Lower leg skin (tissue), 3 donors: Measurements from ENCODE around the gene RSBN1L.

Experiments used
- CTCF ChIP-seq, 3 donors: fragments of 450-650 bp; IDR thresholded peaks; one replicate each; pipeline ENCODE4 v1.5.1; 2016; ENCODE audit warnings: antibody characterized with exemption in 3 of 3, mild to moderate bottlenecking in 3 of 3, moderate library complexity in 2 of 3
- POLR2A ChIP-seq, 2 donors: fragments of 450-650 bp; IDR thresholded peaks; one replicate each; pipeline ENCODE4 v1.6.1; 2016 to 2017; ENCODE audit warnings: antibody characterized with exemption in 2 of 2, mild to moderate bottlenecking in 1 of 2, moderate library complexity in 1 of 2

DNA sequence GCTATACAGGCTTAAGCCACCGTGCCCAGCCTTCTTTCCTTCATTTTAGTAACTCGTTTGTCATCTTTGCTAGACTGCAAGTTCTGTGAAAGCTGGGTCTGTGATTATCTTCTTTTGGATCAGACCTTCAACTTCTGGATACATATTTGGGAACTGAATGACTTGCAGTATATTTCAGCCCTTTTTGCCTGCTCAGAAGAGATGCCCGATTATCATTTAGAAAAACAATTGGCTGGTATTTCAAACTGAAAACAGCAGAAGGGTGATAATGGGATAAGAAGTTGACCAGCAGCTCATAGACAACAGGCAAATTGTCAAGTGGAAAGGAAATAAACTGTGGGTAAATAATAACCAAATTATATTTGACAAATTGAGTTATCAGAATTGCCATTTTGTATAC lies 14.6 kb downstream of the RSBN1L start:
- TF ChIP-seq CTCF (IDR thresholded peaks at IDR 0.05) (no peak), POLR2A (IDR thresholded peaks at IDR 0.05) (no peak)
